HTERT RPE-1 (cell line): ENCODE data around the gene SIDT1.

ENCODE experiments used
- in situ Hi-C: fragments of 300-500 bp; cut with MboI; formaldehyde crosslinking; loops from 4 replicates; pipeline ENCODE4 v1.14.3; 2020; ENCODE audit warnings: low sequenced_read_pairs

SIDT1 gene

GRCh38 chr3:113589971-113590370 lies 57.6 kb downstream of the SIDT1 start:
- in situ Hi-C loops = no loop called here

- in situ Hi-C loops = no loop called here
Measured at GRCh38 chr3:113590983-113591382, 58.6 kb downstream of the SIDT1 start.

GRCh38 chr3:113594066-113594465 lies 61.7 kb downstream of the SIDT1 start:
- in situ Hi-C loops = no loop called here

GRCh38 chr3:113597596-113598354 lies 65.4 kb downstream of the SIDT1 start:
- in situ Hi-C loops = no loop called here

- in situ Hi-C loops = no loop called here
Measured at GRCh38 chr3:113600418-113601182, 68.2 kb downstream of the SIDT1 start.

- in situ Hi-C loops = no loop called here
Measured at GRCh38 chr3:113601240-113601639, 68.9 kb downstream of the SIDT1 start.

- in situ Hi-C loops = no loop called here
Measured at GRCh38 chr3:113602256-113602655, 69.9 kb downstream of the SIDT1 start.

GRCh38 chr3:113602836-113603235 lies 70.5 kb downstream of the SIDT1 start:
- in situ Hi-C loops = no loop called here

GRCh38 chr3:113606539-113607218 lies 74.3 kb downstream of the SIDT1 start:
- in situ Hi-C loops = no loop called here

- in situ Hi-C loops = no loop called here
Measured at GRCh38 chr3:113607219-113607596, 74.9 kb downstream of the SIDT1 start.

GRCh38 chr3:113614402-113614801 lies 82.0 kb downstream of the SIDT1 start:
- in situ Hi-C loops = no loop called here

- in situ Hi-C loops = no loop called here
Measured at GRCh38 chr3:113615976-113616375, 83.6 kb downstream of the SIDT1 start.

- in situ Hi-C loops = no loop called here
Measured at GRCh38 chr3:113617726-113618125, 85.4 kb downstream of the SIDT1 start.

GRCh38 chr3:113620091-113620490 lies 87.7 kb downstream of the SIDT1 start:
- in situ Hi-C loops = no loop called here

GRCh38 chr3:113623324-113623723 lies 91.0 kb downstream of the SIDT1 start:
- in situ Hi-C loops = no loop called here

- in situ Hi-C loops = no loop called here
Measured at GRCh38 chr3:113623811-113624210, 91.5 kb downstream of the SIDT1 start.

- in situ Hi-C loops = no loop called here
Measured at GRCh38 chr3:113625834-113626233, 93.5 kb downstream of the SIDT1 start.

GRCh38 chr3:113626503-113627371 lies 94.4 kb downstream of the SIDT1 start:
- in situ Hi-C loops = no loop called here

GRCh38 chr3:113628316-113628715 lies 96.0 kb downstream of the SIDT1 start:
- in situ Hi-C loops = no loop called here

- in situ Hi-C loops = no loop called here
Measured at GRCh38 chr3:113628788-113629187, 96.4 kb downstream of the SIDT1 start.
